GM12801 (cell line): ENCODE measurements around the gene CCNJL.

Experiments
- TF ChIP-seq, protein P1 (sequence below): IDR thresholded peaks from one replicate; pipeline ENCODE4 v1.5.1; 2011; ENCODE audit warnings: control low read depth; ENCODE audit not compliant: insufficient read length; ENCODE audit errors: extremely low read depth

Gene CCNJL

DNA sequence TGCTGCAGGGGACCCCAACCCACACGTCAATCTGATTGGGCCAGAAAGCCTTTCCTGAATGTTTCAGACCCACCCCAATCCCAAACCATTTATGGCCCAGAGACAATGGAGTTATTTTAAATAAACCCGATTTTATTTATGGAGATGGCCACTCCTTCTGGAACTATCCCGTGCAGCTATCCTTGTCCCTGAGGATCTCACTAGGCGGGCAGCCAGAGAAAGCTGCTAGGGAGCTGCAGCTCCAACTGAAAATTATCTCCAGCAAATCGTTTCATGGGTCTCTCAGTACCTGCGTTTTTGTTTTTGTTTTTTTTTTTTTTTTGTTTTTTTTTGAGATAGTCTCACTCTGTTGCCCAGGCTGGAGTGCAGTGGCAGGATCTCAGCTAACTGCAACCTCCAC, 35.1 kb upstream of the CCNJL start:
- TF ChIP-seq, protein P1, sequence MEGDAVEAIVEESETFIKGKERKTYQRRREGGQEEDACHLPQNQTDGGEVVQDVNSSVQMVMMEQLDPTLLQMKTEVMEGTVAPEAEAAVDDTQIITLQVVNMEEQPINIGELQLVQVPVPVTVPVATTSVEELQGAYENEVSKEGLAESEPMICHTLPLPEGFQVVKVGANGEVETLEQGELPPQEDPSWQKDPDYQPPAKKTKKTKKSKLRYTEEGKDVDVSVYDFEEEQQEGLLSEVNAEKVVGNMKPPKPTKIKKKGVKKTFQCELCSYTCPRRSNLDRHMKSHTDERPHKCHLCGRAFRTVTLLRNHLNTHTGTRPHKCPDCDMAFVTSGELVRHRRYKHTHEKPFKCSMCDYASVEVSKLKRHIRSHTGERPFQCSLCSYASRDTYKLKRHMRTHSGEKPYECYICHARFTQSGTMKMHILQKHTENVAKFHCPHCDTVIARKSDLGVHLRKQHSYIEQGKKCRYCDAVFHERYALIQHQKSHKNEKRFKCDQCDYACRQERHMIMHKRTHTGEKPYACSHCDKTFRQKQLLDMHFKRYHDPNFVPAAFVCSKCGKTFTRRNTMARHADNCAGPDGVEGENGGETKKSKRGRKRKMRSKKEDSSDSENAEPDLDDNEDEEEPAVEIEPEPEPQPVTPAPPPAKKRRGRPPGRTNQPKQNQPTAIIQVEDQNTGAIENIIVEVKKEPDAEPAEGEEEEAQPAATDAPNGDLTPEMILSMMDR: no peak

DNA sequence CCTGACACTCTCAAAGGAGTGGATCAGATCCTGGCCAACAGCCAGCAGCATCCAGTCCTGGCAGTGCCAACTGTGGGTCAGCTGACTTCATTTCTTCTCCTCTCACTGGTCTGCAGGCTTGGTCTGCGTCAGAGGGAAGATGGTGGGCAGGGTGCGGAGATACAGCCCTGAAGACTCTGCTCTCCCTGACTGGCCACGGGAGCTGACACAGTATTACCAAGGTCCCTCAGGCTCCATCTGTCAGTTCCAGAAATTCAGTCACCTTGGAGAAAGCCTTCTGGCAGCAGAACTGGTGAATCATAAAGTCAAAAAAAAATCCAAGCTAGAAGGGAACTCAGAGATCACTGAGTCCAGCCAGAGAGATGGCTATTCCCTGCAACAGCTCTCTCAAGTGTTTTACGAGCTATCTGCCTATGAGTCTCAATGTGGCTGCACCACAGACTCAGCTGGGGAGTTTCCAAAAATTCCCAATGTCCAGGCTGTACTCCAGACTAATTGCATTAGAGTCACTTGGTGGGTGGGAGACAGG, 30.1 kb upstream of the CCNJL start:
- TF ChIP-seq, protein P1: no peak

DNA sequence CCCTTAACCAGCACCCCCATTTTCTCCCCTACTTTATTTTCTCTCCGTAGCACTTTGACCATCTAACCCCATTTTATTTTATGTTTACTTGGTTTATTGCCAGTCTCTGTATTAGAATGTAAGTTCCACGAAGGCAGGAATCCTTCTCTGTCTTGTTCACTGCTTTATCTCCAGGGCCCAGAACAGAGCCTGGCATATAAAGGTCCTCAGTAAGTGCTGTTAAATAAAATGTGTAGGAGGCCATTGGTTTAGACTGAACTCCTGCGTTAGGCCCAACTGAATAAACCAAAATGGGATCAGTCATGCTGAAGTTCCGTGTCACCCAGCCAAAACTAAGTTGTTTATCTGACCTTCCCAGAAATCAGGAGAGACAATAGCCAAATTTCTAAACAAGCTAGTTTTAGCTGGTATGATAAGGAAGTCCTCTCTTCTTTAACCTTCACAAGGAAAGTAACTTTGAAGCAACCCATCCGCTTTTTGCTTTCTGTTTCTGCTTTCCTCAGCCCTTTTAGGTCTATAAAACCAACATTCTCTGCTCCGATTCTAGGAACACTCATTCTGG, 29.0 kb upstream of the CCNJL start:
- TF ChIP-seq, protein P1: no peak

DNA sequence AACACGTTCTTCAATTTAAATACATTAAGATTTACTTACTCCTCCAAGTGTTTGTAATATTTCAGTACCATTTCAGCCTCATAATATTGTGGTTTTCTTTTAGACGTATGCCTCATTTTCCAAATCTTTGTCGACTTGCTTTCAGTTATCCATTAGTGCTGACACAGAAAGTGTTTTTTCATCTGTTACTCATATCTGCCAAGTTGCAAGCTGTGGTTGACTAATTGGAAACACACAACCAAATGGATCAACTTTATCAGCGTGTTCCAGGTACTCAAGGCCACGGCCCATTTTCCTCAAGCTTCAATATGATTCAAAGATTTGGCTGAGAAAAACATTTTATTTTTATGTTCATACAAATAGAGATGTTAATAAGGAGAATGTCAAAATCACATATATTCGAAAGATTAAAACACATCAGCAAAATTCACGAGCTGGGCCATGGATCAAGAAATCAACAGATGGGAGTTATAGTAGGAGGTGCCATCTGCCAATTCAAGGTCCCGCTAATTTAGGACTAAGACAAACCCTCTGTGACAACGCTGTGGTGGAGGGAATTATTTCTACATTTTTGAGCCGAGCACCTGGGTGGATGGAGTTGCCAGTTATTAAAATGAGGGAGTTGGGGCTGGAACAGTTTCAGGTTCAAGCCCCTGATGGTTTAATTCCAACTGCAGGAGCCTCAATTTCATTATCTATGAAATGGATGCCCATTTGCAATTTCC, 27.2 kb upstream of the CCNJL start:
- TF ChIP-seq, protein P1: no peak

- TF ChIP-seq, protein P1: no peak
These were observed 21.4 kb upstream of the CCNJL start for GRCh38 chr5:160333721-160334120.

DNA sequence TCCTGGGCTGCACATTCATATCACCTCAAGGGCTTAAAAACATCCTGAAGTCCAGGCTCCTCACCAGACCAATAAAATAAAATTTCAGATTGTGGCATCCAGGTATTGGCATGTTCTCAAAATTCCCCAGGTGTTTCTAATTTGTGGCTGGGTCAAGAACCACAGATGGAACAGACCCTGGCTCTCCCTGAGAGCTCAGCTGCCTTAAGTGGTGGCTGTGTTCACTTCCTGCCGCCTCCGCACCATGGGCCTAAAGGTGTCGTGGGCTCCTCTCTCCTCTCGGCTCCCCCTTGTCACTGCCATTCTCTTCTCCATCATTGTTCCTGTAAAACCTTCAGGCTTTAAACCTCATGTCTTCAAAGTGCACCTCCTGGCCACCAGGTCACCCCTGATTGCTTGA, 17.8 kb upstream of the CCNJL start:
- TF ChIP-seq, protein P1: no peak

GRCh38 chr5:160327818-160328217, 15.5 kb upstream of the CCNJL start:
- TF ChIP-seq, protein P1: no peak
